HG03108 (cell line): Measurements from ENCODE around the gene NEK4.

Experiments
- ATAC-seq: cut with Tn5 transposase; IDR thresholded peaks from one replicate; pipeline ENCODE4 v1.9.1; 2021; ENCODE audit warnings: moderate library complexity; ENCODE audit not compliant: unreplicated experiment

Gene NEK4

DNA sequence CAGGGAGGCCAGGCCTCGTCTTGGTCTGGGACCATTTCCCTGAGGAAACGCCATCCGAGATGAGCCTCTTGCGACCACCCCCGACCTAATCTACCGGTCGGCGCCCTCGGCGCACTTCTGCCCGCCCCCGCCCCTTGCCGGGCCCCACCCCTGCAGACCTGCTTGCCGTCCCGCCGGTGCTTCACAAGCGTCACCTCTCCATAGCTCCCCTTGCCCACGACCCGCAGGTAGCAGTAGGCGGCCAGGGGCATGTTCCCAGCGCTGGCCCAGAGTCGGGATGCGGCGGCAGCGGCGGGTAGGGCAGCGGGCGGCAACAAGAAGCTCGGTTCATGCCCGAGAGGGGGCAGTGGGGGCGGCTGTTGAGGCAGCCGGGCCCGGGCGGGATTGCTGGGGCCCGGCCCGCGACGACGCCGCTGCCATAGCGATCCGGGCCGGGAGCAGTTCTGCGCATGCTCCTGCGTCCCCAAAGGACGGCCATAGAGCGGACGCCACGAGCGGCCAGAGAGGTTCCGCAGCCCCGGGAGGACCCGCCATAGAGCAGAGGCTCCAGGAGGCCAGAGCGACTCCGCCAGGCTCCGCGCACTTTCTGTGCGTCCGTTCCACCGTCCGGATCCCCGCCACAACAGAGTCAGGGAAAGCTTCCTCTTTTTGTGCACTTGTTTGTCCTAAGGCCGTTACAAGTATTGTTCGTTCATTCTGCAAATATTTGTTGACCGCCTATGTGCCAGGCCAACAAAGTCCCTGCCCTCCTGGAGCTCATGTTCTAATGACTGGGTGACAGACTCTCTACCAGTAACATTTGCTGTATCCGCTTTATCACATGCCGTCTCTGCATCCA lies at the start of gene NEK4:
Gene NEK4 (minus strand): TSS at position 445 of the 838 bp plus-strand sequence. CDS start 194 bp downstream, at position 251.
- peak; percentile 93 for ATAC-seq

DNA sequence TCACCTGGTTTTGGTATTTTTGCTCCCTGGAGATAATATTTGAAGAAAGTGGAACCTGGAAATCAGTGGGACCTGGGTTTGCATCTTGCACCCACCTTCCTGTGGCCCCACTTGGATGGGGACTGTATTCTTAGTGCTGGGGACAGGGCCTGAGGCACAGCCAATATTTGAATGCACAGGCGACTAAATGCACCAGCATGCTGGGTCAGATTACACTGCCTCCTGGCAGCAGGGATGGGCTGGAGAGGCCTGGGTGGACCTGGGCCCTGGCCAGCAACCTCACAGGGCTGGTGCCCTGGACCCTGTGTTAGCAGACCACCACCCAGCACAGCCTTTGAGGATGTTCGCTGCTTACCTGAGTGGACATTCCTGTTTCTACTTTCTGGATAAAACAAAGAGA lies 49.2 kb upstream of the NEK4 start:
- no peak for ATAC-seq

DNA sequence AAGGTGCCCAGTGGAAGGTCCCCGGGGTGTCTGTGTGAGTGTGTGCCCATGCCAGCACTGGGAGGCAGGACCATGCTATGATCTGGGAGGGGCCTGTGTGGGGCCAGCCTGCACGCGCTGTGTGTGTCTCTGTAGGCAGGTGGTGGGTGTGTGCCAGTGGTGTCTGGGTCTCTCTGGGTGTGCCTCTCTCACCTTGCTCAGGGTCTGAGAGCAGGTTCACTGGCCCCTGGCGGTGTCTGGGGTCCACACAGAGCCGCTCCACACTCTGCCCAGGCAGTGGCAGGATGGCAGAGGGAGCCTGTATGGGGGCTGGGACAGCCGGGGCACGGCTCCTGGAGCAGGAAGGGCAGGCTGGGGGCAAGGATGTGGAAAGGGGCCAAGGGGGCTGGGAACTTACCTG lies 47.1 kb upstream of the NEK4 start:
- no peak for ATAC-seq

DNA sequence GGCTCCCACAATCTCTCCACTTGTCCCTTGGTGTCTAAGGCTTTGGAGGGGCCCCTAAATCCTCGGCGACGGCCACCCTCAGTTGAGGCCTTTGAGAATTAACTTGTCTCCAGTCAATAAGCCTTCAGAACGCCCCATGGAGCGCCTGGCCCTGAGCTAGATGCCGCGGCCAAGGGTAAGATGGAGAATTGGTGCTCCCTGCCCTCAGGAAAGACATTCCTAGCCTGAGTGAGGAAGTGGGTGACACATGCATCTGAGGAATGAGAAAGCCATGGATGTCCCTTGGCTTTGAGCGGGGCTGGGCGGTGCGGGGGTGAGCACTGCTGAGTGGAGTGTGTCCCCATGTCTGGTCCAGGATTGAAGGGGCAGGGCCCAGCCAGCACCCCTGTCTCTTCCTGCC lies 46.5 kb upstream of the NEK4 start:
- ATAC-seq, result no peak

DNA sequence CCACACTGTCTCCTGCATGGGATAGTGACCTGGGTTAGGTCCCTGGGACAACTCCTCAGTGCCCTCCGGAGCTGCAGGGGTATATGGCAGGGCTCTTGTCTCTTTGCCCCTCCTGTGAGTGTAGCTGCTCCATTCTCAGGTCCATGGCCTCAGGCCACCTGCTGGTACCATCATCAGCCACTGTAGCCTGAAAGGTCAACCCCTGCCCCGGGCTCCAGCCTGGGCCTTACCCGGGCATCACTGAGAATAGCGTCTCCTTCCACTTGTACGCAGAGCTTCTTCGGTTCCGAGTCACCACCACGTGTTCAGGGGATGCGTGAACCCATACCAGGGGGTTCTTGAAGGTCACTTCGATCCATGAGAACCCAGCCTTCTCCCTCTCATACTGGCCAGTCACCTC lies 45.9 kb upstream of the NEK4 start:
- no peak for ATAC-seq

DNA sequence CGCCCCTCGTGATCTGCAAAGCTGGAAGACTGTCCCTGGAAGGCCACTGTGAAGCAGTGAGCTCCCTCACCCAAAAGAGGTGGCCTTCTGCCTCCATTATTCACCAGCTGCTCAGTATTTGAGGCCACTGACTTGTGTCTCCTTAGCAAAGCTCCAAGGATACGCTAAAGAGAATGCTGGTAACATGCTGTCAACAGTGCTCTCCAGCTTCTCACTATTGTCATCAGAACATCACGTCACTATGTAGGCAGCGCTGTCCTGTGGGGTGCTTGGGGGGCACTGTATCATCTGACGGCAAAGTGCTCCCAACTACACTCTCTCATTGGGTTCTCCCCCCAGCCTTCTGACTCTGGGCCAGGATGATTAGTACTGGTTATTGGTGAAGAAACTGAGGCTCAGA lies 45.5 kb upstream of the NEK4 start:
- ATAC-seq, result no peak

DNA sequence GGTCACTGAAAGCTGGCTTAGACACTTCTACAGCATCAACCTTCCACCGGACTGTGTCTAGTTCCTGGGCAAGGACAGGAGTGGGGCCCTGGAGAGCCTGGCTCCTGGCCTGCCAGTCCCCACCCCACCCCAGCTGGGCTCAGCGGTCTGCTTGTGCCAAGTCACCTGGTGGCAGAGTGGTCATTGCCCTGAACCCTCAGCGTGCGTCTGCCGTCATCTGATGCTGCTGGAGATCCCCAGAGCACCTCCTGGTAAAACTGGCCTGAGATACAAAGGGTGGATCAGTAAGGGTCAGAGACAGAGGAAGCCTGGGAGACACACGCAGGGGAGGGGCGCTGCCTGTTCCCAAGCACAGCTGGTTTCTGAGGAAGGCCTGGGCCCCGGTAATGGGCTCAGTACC lies 43.1 kb upstream of the NEK4 start:
- ATAC-seq, result no peak

DNA sequence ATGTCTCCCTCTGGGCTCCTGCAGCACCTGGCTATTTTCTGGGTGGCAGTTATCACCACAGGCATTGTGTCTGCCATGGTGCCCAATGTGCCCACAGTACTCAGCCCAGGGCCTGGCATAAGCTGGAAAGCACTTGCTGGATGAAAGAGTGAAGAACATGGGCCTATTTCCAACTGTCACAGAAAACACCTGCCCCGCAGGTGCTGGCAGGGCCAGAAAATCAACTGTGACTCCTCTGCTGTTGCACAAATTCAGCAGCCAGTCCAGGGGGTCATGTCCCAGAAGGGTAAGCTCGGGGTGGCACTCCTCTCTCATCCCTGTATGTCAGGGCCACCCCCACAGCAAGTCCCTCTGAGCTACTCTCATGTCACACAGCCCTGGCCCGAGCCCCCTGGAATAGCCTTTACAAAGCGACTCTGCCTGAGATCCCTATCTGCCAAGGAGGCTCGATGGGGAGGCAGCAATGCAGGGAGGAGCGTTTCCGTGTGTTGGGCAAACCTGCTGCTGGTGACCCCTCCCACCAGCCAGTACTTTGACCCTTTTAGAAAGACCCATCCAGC lies 40.8 kb upstream of the NEK4 start:
- ATAC-seq, result no peak

DNA sequence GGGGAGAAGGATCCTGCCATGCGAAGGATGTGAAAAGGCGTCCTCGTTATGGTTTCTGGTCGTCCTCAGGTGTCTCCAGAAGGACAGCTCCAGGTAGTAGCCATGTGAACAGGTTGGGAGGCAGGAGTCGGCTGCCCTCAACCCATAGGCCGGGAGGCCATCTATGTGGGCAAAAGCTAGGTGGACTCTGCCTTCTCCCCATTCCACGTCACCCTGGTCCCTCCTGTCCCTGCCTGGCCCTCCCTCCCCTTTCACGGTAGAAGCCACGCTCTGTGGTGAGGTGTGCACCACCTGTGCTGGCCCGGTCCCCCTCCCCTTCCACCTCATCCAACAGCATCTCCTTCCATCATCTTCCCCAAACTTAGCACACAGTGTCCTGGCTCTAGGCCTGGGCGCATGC lies 40.2 kb upstream of the NEK4 start:
- ATAC-seq, result no peak

DNA sequence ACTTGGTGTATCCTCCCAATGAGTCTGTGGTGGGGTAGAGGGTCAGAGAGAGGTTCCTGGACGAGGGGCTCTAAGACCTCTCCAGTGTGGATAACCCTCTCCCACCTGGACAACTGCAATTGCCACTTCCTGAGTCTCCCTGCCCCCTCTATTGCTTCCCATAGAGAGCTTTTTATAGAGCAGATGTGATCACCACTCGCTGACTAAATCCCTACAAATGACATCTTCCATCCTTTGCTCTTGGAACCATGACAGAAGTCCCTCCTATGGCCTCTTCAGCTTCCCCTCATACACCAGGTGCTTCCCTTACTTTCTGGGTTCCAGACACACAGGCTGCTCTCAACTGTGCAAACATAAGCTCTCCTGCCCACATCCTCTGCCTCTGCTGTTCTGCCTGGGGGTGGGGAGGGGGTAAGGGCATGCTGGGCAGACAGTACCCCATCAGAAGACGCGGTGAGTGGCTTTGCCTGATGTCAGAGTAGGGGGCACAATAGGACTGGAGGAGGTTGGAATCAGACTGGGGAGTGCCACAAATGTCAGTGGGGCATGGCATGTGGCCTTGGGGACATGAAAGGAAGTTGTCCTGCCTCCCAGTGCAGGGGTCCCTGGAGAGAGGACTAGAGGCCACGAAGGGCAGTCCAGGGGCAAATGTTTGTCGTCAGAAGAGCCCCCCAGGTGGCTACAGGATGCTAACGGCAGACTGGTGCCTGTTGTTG lies 39.1 kb upstream of the NEK4 start:
- no peak for ATAC-seq

DNA sequence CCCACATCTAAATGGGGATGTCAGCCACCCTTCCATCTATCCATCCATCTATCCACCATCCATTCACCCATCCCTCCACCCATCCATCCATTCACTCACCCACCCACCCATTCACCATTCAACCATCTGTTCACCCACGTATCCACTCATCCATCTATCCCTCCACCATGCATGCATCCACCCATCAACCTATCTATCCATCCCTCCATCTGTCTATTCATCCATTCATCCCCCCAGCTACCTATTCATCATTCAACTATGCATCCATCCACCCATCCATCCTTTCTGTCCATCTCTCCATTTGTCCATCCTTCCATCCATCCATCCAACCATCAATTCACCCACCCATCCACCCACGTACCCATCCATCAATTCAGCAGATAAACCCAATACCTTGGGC lies 38.4 kb upstream of the NEK4 start:
- no peak for ATAC-seq

DNA sequence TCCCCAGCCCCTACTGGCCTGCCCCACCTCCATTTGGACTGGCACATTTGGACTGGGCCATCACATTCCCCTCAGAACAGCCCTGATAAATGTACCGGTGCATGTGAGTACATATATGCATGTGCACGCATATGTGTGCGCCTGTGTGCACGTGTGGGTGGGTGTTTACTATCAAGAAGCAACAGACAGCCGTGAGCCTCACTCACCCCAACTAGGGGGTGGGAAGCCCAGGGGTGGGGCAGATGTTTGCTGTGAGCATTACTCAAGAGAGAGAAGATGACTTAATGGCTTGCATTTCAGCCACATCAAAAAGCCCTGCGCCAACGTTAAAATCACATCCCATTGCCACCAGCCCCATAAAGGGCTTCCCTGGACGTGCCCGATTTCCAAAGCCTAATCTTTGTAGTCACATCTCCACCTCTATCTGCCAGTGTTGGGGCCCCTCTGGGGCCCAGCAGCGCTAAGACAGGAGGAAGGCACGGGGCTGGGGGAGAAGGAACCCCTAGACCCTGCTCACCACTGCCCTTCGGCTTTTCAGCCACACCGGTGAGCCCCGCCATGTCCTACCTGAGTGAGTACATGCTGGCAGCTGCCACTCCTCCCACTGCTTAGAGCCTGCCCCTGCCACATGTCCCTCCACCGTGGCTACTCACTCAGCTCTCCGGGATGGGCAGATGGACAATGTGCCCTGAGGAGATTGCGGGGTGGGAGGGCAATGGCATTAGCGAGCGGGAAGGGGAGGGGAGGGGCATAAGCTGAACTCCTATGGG lies 34.7 kb upstream of the NEK4 start:
- no peak for ATAC-seq

DNA sequence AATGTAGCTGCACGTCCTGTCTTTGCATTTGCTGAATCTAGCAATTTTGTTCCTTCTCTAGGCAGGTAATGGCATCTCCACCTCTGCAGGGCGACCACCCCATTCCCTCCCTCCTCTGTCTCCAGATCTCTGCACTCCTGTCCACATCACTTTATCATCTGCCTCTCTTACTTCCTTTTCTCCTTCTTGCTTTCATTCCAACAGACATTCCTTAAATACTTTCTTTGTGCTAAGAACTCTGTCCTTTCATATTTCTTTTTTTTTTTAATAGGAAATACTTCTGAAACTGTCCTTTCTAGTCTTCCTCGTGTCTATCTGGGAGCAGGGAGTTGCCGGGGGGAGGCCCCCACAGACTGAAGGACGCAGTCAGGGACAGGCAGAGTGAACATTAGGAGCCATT lies 31.1 kb upstream of the NEK4 start:
- no peak for ATAC-seq

DNA sequence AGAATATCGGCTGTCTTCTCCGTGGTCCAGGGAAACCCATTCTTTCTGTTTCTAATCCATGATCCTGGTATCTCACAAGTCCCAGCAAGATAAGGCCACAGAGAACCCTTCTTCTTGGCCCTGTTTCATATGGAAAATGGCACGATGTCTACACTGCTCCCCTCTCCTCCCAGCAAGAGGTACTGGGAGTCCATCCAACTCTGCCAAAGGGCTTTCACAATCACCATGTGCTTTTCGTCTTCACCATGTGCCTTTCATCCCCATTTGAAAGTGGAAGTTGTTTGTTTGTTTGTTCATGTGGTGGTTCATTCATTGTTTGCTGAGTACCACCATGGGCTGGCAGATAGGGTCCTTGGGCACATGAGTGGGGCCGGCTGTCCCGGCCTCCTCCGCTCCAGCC lies 29.3 kb upstream of the NEK4 start:
- no peak for ATAC-seq

DNA sequence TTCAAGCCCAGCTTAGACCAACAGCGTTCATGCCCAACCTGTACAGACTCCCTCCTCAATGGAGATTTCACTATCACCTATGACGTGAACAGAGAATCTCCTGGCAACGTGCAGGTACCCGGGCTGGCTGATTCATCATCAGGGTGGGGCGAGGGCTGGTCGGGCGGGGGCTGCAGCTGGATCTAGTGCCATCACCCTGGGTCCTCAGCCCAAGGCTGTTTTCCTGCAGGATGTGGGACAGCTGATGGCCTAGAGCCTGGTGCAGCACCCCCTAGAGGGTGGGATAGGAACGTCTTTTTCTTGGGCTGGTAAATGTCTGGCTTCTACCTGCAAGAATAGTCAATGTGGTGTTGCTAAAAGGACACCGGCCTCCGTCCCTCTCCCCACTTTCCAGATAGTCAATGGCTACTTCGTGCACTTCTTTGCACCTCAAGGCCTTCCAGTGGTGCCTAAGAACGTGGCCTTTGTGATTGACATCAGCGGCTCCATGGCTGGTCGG lies 28.3 kb upstream of the NEK4 start:
- no peak for ATAC-seq

DNA sequence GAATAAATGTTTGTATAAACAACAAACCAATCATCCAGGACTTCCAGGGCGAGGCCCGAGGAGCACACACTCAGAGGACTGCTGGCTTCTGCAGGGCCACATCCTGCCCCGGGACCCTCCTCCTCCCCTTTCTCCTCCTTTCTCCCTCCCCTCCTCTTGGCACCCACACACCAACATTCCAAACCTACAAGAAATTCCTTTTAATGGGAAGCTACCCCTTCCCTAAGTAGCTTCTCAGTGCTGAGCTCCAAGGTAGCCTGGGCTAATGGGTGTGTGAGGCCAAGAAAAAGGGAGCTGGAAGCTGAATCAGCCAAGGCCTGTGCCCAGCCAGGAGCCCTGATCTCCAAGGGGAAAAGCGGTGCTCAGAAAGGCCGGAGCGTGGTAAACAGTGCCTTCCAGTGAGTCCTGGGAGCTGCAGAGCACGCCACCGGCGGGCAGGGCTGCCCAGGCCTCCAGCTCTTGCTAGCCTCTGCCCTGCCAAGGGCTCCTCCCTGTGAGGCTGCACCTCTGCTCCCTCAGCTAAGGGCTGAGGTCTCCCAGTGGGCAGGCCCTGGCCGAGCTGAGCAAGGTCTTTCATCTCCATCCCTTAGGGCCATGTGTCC lies 27.7 kb upstream of the NEK4 start:
- no peak for ATAC-seq

DNA sequence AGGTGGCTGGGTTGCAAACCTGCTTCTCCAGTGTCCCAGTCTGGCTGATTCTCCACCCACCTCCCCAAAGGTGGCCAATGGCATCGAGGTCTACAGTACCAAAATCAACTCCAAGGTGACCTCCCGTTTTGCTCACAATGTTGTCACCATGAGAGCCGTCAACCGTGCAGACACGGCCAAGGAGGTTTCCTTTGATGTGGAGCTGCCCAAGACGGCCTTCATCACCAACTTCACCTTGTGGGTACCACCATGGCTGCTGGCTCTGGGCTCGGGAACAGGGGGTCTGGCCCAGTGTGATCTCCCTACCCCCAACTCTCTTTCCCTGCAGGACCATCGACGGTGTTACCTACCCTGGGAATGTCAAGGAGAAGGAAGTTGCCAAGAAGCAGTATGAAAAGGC lies 25.7 kb upstream of the NEK4 start:
- no peak for ATAC-seq

DNA sequence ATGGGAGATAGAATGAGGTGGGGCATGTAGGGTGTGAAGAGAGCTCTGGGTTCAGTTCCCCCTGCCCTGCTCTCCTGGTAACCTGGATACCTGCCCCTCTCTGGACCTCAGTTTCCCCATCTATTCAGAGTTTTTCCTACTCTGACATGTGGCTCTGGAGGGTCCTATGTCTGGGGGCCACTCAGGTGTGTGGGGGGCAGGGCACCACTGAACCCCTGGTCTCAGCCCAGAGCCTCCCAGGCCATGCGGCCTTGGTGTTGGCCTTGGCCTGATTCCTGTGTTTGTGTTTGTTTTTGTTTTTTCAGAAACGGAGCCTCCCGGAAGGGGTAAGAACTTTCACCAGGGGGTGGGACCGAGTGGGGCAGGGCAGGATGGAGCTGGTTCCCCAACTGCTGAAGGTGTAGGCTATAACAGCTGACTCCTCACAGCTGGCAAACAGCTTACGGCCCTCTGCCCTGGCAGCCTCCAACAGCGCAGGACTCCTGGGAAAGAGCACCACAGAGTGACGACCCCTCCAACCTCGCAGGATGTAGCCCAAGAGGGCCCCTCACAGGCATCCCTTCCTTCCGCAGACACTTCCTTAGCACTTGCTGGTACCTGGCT lies 24.7 kb upstream of the NEK4 start:
- ATAC-seq, result no peak

DNA sequence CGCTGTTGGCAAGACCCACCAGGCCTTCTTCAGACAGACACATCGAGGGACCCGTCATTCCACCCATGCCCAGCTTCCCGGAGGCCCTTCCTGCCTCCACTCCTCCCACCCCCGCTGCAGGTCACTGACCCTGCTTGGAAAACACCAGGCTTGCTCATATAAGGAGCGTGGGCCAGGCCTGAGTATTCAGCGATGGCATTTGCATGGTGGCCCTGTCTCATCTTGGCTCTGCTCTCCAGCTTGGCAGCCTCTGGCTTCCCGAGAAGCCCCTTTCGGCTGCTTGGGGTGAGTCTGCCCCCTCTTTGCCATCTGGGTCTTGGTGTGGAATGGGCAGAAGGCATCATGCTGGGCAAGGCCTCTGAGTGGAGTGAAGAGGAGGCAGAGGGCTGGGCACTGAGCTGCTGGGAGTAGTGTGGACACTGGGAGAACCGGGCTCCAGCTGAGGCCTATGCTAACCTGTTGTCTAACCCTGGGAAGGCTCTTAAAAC lies 23.9 kb upstream of the NEK4 start, which contains the start of gene ITIH3:
Gene ITIH3 (plus strand): TSS at position 185 of the 488 bp plus-strand sequence. CDS start 8 bp downstream, at position 193.
- no peak for ATAC-seq
